Activated B cell treated with CpG ODN at 0.5 μM for 24 hours (primary cell): Measurements from ENCODE around the gene VIM. TPM values are rescaled to one million over a fixed set of nuclear protein-coding genes. Genes with fewer than 3 reads are reported as not detected.

Experiments used
- ATAC-seq: fragments of 200-7000 bp; cut with Tn5 transposase; one replicate; pipeline ENCODE4 v1.10.0; 2021; ENCODE audit warnings: low read depth, mild to moderate bottlenecking, moderate library complexity
- CTCF ChIA-PET: fragments of 350-600 bp; sonication (Branson Sonifier 250); formaldehyde crosslinking; loops from one replicate; lab custom pipeline; 2021; ENCODE audit warnings: antibody characterized with exemption; lab: Charles Lee
- POLR2A ChIA-PET: fragments of 350-600 bp; sonication (Branson Sonifier 250); formaldehyde crosslinking; loops from one replicate; lab custom pipeline; 2021; ENCODE audit warnings: antibody characterized with exemption; lab: Charles Lee
- DNase-seq: peaks from one replicate; pipeline ENCODE4 v3.0.0; 2022
- H3K27ac Mint-ChIP-seq: one replicate; pipeline ENCODE4 v1.8.0; 2020; ENCODE audit warnings: mixed read lengths
- H3K27me3 Mint-ChIP-seq: one replicate; pipeline ENCODE4 v1.8.0; 2021; ENCODE audit warnings: mixed read lengths
- H3K36me3 Mint-ChIP-seq: one replicate; pipeline ENCODE4 v1.8.0; 2021; ENCODE audit warnings: low read depth, mixed read lengths
- H3K4me1 Mint-ChIP-seq: one replicate; pipeline ENCODE4 v1.8.0; 2021; ENCODE audit warnings: mixed read lengths
- H3K4me3 Mint-ChIP-seq: one replicate; pipeline ENCODE4 v1.8.0; 2020; ENCODE audit warnings: mild to moderate bottlenecking, mixed read lengths
- H3K9me3 Mint-ChIP-seq: one replicate; pipeline ENCODE4 v1.8.0; 2020; ENCODE audit warnings: mixed read lengths
- CTCF ChIP-seq: fragments of 200-600 bp; IDR thresholded peaks from one replicate; pipeline ENCODE4 v1.8.0; 2022; ENCODE audit warnings: antibody characterized with exemption, mild to moderate bottlenecking
- intact Hi-C: fragments of 100-400 bp; cut with micrococcal nuclease; formaldehyde crosslinking; loops from one replicate; pipeline ENCODE4 v1.15.1; 2024
- total RNA-seq: library from RNA; stranded (reverse); gene quantifications from 2 replicates; pipeline ENCODE4 v1.2.3, GENCODE V29; 2022

The VIM gene
- total RNA-seq, 1 donor from 2014 or later: 796 TPM

- ChIA-PET POLR2A (interaction anchor here (0.6 to 6.0 kb wide), 12 partner anchors 8 to 1431 kb away, joined by 3 to 251 read pairs (median 12); partner anchors contain the start of genes RSU1 and TRDMT1), CTCF (interaction anchor here (0.9 to 5.0 kb wide), 5 partner anchors 9 to 410 kb away, joined by 3 to 34 read pairs (median 6); partner anchors contain the start of gene TRDMT1)
- Mint-ChIP-seq H3K4me3 (peak overlapping the region; percentile 97), H3K9me3 (no peaks in the 10 kb centered on the region), H3K4me1 (peaks cover 44% of the 10 kb centered on the region), H3K27ac (peak overlapping the region; percentile 99), H3K27me3 (no peaks in the 10 kb centered on the region), H3K36me3 (peaks cover 36% of the 10 kb centered on the region)
- TF ChIP-seq CTCF: no peak
- intact Hi-C loops: loop anchor here (1.0 to 5.0 kb wide), 5 partner anchors 11 to 1423 kb away; partner anchors contain the start of genes NSUN6 and RSU1
- ATAC-seq (peak; percentile 6), DNase-seq (no peak)
Observed at GRCh38 chr10:17227367-17228090, 512 bp upstream of the VIM start.

GRCh38 chr10:17229016-17229716, 1.1 kb downstream of the VIM start:
- DNase-seq: peak; percentile 78
- no peaks in the 10 kb centered on the region for H3K27me3 Mint-ChIP-seq
- intact Hi-C loops: loop anchor here (1.0 to 5.0 kb wide), 4 partner anchors 87 to 1430 kb away; partner anchors contain the start of genes ARL5B and NSUN6
- no peak for TF ChIP-seq CTCF
- H3K36me3 Mint-ChIP-seq: peaks cover 49% of the 10 kb centered on the region
- H3K27ac Mint-ChIP-seq: peak overlapping the region; percentile 99
- no peaks in the 10 kb centered on the region for H3K9me3 Mint-ChIP-seq
- H3K4me1 Mint-ChIP-seq: peaks cover 49% of the 10 kb centered on the region
- ChIA-PET CTCF (interaction anchor here (0.7 to 5.0 kb wide), 6 partner anchors 13 to 107 kb away, joined by 3 to 35 read pairs (median 5); partner anchors contain the start of gene TRDMT1), POLR2A (interaction anchor here (0.5 to 6.0 kb wide), 22 partner anchors 8 to 1430 kb away, joined by 3 to 251 read pairs (median 3); partner anchors contain the start of genes RSU1, STAM and TRDMT1)
- peak; percentile 17 for ATAC-seq
- H3K4me3 Mint-ChIP-seq: peak overlapping the region; percentile 97

- no peak for TF ChIP-seq CTCF
- POLR2A ChIA-PET: interaction anchor here (0.6 to 6.0 kb wide), 18 partner anchors 8 to 1429 kb away, joined by 3 to 251 read pairs (median 3); partner anchors contain the start of genes RSU1, STAM and TRDMT1
- Mint-ChIP-seq H3K4me1 (peaks cover 52% of the 10 kb centered on the region), H3K27me3 (no peaks in the 10 kb centered on the region), H3K36me3 (peaks cover 54% of the 10 kb centered on the region), H3K27ac (peak overlapping the region; percentile 99), H3K9me3 (no peaks in the 10 kb centered on the region), H3K4me3 (peak overlapping the region; percentile 97)
- ATAC-seq (no peak), DNase-seq (no peak)
- CTCF ChIA-PET: interaction anchor here (0.7 to 5.0 kb wide), 6 partner anchors 14 to 58 kb away, joined by 3 to 35 read pairs (median 5); partner anchors contain the start of gene TRDMT1
- intact Hi-C loops: loop anchor here (1.0 to 5.0 kb wide), 4 partner anchors 87 to 1430 kb away; partner anchors contain the start of genes ARL5B and NSUN6
Observed at GRCh38 chr10:17229717-17229966, 1.6 kb downstream of the VIM start.

- ChIA-PET CTCF (interaction anchor here (0.6 to 5.0 kb wide), 12 partner anchors 14 to 413 kb away, joined by 3 to 35 read pairs (median 3); partner anchors contain the start of genes RSU1 and TRDMT1), POLR2A (interaction anchor here (0.6 to 6.0 kb wide), 22 partner anchors 7 to 1428 kb away, joined by 3 to 251 read pairs (median 4); partner anchors contain the start of genes RSU1, STAM and TRDMT1)
- Mint-ChIP-seq H3K9me3 (no peaks in the 10 kb centered on the region), H3K27me3 (no peaks in the 10 kb centered on the region), H3K4me1 (peaks cover 54% of the 10 kb centered on the region), H3K27ac (peak overlapping the region; percentile 99), H3K4me3 (peak overlapping the region; percentile 97), H3K36me3 (peaks cover 59% of the 10 kb centered on the region)
- peak; percentile 84 for DNase-seq
- peak; percentile 56 for ATAC-seq
- no peak for TF ChIP-seq CTCF
- intact Hi-C loops: loop anchor here (1.0 to 10.0 kb wide), 11 partner anchors 29 to 1429 kb away; partner anchors contain the start of genes ARL5B, NSUN6, STAM and TRDMT1
Observed at GRCh38 chr10:17229967-17230682, 2.1 kb downstream of the VIM start.
